Tongue (tissue), 2 donors: ENCODE measurements around the gene SCLY. TPM values are rescaled to one million over a fixed set of nuclear protein-coding genes. Genes with fewer than 3 reads are reported as not detected.

Source experiments
- DNase-seq: peaks from one replicate; pipeline ENCODE4 v3.0.0-alpha.2; 2015
- total RNA-seq: library from RNA; depleted of rRNA; stranded (reverse); fragments of >200 nt; gene quantifications from one replicate; pipeline ENCODE4 v1.2.3, GENCODE V29; 2014

Gene SCLY
- total RNA-seq, 1 donor from 2014 or later: 21.2 TPM

DNA sequence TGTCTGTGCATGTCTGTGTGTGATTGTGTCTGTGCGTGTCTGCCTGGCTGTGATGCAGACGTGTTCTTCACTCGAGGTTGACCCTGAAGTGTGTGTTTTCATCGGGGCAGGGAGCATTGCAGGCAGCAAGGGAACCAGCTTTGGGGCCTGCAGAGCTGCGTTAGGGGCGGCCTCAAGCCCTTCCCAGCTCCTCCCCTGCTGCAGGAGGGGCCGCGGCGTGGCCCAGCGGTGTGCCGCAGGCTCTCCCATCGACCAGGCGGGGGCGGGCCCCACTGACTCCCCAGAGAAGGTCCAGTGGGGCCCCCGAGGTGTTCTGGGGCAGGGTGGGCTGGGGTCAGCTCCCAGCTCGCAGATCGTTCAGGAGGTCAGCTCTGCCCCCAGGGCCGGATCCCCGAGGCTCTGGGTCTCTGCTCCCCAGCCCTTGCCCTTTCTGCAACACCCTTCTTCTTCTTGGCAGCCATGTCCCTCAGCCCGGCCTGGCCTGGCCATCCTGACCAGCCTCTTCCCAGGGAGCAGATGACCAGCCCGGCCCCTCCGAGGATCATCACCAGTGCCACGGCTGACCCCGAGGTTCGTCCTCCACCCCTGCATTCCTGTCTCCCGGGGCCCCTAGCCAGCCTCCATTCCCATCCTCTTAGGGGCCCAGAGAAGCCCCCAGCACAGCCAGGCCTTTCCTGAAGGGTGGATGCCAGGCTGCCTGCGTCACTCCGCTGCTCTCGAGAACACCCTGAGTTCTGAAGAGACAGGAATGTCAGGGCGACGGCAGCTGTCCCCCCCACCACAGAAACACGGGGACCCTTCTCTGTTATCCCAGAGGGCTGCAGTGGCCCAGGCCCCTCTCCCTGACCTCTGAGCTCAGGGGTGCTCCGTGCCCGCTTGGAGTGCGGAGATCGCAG is 66.6 kb downstream of the SCLY start:
- DNase-seq: peak; percentile 53

GRCh38 chr2:238128061-238128440 is 67.2 kb downstream of the SCLY start:
- DNase-seq: no peak

DNA sequence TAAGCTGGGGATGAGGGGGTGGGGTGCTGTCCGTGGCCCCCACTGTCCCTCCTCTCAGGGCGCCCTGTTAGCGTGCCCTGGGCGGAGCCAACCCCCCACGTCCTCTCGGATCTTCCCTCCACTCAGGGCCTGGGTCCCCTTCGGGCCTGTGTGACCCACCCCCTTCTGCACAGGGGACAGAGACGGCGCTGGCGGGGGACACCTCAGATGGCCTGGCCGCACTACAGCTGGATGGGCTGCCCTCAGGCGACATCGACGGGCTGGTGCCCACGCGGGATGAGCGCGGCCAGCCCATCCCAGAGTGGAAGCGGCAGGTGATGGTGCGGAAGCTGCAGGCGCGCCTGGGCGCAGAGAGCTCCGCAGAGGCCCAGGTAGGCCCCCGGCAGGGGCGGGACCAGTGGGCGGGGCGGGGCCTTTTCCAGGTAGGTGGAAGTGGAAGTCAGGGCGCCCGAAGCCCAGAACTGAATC is 67.8 kb downstream of the SCLY start:
- DNase-seq: no peak

GRCh38 chr2:238129166-238130010 is 68.6 kb downstream of the SCLY start:
- no peak for DNase-seq

GRCh38 chr2:238130111-238130695 is 69.4 kb downstream of the SCLY start:
- no peak for DNase-seq

DNA sequence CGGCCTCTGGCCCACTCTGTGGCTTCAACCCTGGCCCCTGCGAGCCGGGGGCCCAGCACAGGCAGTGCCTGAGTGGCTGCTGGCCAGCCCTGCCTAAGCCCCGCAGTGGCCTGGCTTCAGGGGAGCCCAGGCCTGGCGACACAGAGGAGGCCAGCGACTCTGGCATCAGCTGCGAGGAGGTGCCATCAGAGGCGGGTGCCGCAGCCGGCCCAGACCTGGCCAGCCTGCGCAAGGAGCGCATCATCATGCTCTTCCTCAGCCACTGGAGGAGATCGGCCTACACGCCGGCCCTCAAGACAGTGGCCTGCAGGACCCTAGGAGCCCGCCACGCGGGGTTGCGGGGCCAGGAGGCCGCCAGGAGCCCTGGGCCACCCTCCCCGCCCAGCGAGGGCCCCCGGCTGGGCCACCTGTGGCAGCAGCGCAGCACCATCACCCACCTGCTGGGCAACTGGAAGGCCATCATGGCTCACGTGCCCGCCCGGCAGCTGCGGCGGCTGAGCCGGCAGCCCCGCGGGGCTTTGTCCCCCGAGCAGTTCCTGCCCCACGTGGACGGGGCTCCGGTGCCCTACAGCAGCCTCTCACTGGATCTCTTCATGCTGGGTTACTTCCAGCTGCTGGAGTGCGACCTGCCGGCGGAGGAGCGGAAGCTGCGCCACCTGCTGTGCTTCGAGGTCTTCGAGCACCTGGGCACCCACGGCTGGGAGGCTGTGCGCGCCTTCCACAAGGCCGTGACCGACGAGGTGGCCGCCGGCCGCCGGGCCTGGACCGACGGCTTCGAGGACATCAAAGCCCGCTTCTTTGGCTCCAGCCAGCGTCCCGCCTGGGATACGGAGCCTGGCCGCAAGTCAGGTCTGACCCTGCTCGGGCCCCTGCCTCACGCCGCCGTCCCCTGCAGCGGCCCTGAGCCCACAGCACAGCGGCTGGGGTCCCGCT is 70.2 kb downstream of the SCLY start:
- no peak for DNase-seq

GRCh38 chr2:238131761-238132462 is 71.1 kb downstream of the SCLY start:
- no peak for DNase-seq

DNA sequence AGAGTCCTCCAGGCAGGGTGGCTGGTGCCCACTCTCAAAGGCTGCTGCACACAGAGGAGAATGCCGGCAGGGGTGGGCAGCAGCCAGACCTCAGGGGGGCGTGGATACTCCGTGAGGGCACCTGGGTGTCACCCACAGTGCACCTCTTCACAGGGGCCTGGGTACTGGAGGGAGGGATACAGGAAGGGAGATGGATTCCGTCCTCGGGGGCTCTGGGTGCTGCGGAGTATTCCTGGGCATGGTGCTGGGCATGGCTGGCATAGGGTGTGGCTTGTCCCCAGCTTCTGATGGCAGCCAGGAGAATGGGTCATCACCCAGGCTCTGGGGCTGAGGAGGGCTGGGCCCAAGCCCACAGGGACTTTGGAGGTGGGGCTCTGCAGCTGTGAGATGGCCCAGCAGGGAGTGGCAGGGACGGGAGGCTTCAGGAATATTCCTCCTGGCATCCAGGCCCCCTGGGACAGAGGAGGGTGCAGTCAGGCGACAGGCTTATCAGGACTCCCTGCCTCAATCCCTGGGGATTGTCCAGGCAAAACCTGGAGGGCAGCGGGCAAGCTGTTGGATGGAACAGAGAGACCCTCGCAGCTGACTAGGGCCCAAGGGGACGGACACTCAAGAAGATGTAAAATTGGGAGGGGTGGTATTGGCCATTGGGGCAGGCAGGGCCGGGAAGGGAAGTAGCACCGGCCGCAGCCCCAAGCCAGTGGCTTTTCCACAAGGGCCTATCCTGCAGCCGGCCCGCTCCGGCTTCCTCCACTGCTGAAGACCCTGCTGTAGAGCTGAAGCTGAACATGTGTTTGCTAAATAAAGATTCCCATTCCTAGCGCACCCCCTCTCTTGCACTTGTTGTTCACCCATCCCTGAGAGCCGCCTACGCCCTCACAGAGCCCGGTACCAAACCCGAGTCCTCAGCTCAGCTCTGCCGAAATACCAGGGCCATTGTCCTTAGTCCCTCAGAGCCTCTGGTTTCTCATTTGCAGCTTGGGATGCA is 72.0 kb downstream of the SCLY start:
- DNase-seq: no peak

GRCh38 chr2:238133499-238134392 is 72.9 kb downstream of the SCLY start:
- DNase-seq: no peak

DNA sequence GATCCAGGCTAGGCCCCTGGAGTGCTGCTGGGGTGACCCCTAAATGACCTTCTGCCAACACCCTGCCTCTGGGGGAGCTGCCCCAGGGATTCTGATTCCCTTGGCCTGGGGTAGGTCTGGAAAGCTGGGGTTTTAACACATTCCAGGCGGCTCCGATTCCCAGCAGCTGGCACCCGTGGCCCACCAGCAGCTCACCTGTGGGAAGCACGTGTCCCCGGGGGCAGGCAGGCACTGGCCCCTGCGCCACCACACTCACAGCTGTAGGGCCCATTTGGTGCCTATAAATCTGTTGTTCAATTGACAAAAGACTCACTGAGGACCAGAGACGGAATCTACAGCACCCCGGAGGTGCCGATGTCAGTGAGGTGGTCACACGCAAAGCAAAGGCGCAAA is 73.6 kb downstream of the SCLY start:
- DNase-seq: no peak

- DNase-seq: no peak
Observed at GRCh38 chr2:238135601-238136150, 74.9 kb downstream of the SCLY start.

- no peak for DNase-seq
Observed at GRCh38 chr2:238136820-238137537, 76.2 kb downstream of the SCLY start.

- no peak for DNase-seq
Observed at GRCh38 chr2:238137885-238138284, 77.1 kb downstream of the SCLY start.

DNA sequence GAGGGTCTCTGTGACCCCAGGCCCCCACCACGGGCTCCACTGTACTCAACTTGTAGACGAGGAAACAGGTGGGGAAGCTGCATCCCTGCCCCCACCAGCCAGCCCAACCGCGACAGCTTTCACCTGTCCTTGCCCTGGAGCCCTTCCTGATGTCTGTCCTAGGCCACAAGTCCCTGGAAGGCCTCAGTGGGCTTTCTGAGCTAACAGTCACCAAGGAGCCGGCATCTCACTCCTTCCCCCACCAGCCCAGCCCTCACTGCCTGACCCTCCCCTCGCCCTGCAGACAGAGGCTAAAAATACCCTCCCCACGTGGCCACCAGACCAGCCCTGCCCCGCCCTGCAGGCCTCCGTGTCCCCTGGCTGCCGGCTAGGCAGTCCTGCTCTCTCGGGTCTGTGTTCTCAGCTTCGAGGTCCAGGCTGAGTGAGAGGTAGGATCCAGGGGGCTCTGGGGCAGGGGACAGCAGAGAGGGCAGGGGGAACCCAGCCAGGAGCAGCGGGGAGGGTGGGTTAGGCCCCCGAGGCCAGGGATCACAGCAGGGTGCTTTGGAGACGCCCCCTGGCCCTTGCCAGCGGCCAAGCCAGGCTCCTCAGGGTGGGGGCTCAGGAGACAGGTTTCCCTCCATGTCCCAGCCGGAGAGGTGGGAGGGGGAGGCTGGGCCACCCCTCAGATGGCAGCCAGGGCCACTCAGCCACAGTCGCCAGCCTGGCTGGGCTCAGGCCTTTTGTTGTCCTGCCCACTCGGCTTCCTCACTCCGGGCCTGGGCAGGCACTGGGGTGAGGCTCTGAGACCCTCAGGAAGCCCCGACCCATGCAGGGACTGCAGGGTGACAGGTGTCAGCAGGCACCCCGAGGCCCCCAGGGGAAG is 77.8 kb downstream of the SCLY start, which contains the start of gene KLHL30:
KLHL30 (plus strand) TSS at position 338 of the 865 bp plus-strand sequence. CDS start 2,087 bp downstream, outside the sequence.
- DNase-seq: peak; percentile 79

GRCh38 chr2:238139196-238140039 is 78.6 kb downstream of the SCLY start:
- DNase-seq: peak; percentile 52
